Measurements from ENCODE around the gene EFNB3. TPM values are rescaled to one million over a fixed set of nuclear protein-coding genes. Genes with fewer than 3 reads are reported as not detected.

EFNB3 gene
- total RNA-seq, 1 experiment from 2014 or later, result 10.0 TPM

GRCh38 chr17:7747635-7748071 is 42.7 kb downstream of the EFNB3 start:
- H3K36me3 ChIP-seq (ENCODE audit: insufficient read depth, low read length, poor library complexity, severe bottlenecking), result no peaks in the 10 kb centered on the region
- peaks cover 5% of the 10 kb centered on the region for H3K4me1 ChIP-seq (ENCODE audit: insufficient read depth, low read length, poor library complexity, severe bottlenecking)
- H3K27me3 ChIP-seq (replicated peaks; ENCODE audit: insufficient read depth, low read depth, low read length, poor library complexity), result no peaks in the 10 kb centered on the region
- no peak for TF ChIP-seq CTCF (conservative IDR thresholded peaks at IDR 0.05; ENCODE audit: low read depth, low read length)
- TF ChIP-seq EZH2 (IDR thresholded peaks at IDR 0.05; ENCODE audit: borderline replicate concordance, low read depth, low read length, poor library complexity, severe bottlenecking), result no peak
- H3K4me3 ChIP-seq (ENCODE audit: low read depth, low read length, poor library complexity, severe bottlenecking), result no peak overlapping the region
- no peak overlapping the region for H3K27ac ChIP-seq (ENCODE audit: low read depth, low read length, poor library complexity, severe bottlenecking)
- H3K9me3 ChIP-seq (ENCODE audit: low read depth, low read length, poor library complexity, severe bottlenecking), result peaks cover 4% of the 10 kb centered on the region
- CTCF ChIA-PET, result interaction anchor here (1.6 kb wide), 1 partner anchor 75 kb away, joined by 5 read pairs; no protein-coding TSS in a partner anchor
- BruUV-seq (replicated peaks), result no TSS peak
- POLR2A ChIA-PET (ENCODE audit: low non-redundant PET), result no interaction called here
- intact Hi-C loops (cut with micrococcal nuclease; ENCODE audit: unreplicated experiment), result no loop called here
- DNase-seq (ENCODE audit: low spot score), result no peak

DNA sequence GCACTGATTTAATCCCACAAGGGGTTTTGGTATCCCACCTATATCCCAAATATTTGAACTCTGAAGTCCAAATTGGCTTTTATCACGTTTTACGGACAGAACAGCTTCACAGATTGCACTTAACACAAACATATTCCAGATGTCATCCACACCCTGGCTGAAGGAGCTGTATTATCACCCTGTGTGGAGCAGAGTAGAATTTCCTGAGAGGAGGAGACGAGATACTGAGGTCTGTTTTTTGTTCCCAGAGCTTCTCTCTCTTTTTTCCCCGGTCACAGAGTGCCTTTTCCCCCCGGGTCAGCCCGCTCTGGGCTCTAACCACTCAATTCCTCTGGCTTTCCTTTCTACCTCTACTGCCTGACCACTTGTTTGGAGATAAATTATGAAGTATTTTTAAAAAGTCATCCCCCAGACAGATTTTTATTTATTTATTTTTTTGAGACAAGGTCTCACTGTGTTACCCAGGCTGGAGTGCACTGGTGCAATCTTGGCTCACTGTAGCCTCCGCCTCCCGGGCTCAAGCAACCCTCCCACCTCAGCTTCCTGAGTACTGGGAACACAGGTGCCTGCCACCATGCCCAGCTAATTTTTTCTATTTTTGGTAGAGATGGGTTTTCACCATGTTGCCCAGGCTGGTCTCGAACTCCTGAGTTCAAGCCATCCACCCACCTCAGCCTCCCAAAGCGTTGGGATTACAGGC is 43.2 kb downstream of the EFNB3 start:
- Histone ChIP-seq H3K9me3 (ENCODE audit: low read depth, low read length, poor library complexity, severe bottlenecking) (peaks cover 4% of the 10 kb centered on the region), H3K36me3 (ENCODE audit: insufficient read depth, low read length, poor library complexity, severe bottlenecking) (no peaks in the 10 kb centered on the region), H3K27ac (ENCODE audit: low read depth, low read length, poor library complexity, severe bottlenecking) (no peak overlapping the region), H3K4me3 (ENCODE audit: low read depth, low read length, poor library complexity, severe bottlenecking) (no peak overlapping the region), H3K4me1 (ENCODE audit: insufficient read depth, low read length, poor library complexity, severe bottlenecking) (peaks cover 5% of the 10 kb centered on the region), H3K27me3 (replicated peaks; ENCODE audit: insufficient read depth, low read depth, low read length, poor library complexity) (no peaks in the 10 kb centered on the region)
- ChIA-PET CTCF (interaction anchor here (1.6 kb wide), 1 partner anchor 74 kb away, joined by 5 read pairs; no protein-coding TSS in a partner anchor), POLR2A (ENCODE audit: low non-redundant PET) (no interaction called here)
- no peak for DNase-seq (ENCODE audit: low spot score)
- no TSS peak for BruUV-seq (replicated peaks)
- TF ChIP-seq EZH2 (IDR thresholded peaks at IDR 0.05; ENCODE audit: borderline replicate concordance, low read depth, low read length, poor library complexity, severe bottlenecking), result no peak
- no peak for TF ChIP-seq CTCF (conservative IDR thresholded peaks at IDR 0.05; ENCODE audit: low read depth, low read length)
- intact Hi-C loops (cut with micrococcal nuclease; ENCODE audit: unreplicated experiment), result no loop called here

- Histone ChIP-seq H3K27me3 (replicated peaks; ENCODE audit: insufficient read depth, low read depth, low read length, poor library complexity) (no peaks in the 10 kb centered on the region), H3K4me1 (ENCODE audit: insufficient read depth, low read length, poor library complexity, severe bottlenecking) (peaks cover 5% of the 10 kb centered on the region), H3K4me3 (ENCODE audit: low read depth, low read length, poor library complexity, severe bottlenecking) (no peak overlapping the region), H3K36me3 (ENCODE audit: insufficient read depth, low read length, poor library complexity, severe bottlenecking) (no peaks in the 10 kb centered on the region), H3K9me3 (ENCODE audit: low read depth, low read length, poor library complexity, severe bottlenecking) (peaks cover 4% of the 10 kb centered on the region), H3K27ac (ENCODE audit: low read depth, low read length, poor library complexity, severe bottlenecking) (no peak overlapping the region)
- no TSS peak for BruUV-seq (replicated peaks)
- CTCF ChIA-PET, result no interaction called here
- TF ChIP-seq EZH2 (IDR thresholded peaks at IDR 0.05; ENCODE audit: borderline replicate concordance, low read depth, low read length, poor library complexity, severe bottlenecking), result no peak
- no peak for DNase-seq (ENCODE audit: low spot score)
- intact Hi-C loops (cut with micrococcal nuclease; ENCODE audit: unreplicated experiment), result no loop called here
- POLR2A ChIA-PET (ENCODE audit: low non-redundant PET), result no interaction called here
Observed at GRCh38 chr17:7750321-7750821, 45.4 kb downstream of the EFNB3 start.

Data from A673 (cell line).